ENCODE results near the gene ZNF324. TPM values are rescaled to one million over a fixed set of nuclear protein-coding genes. Genes with fewer than 3 reads are reported as not detected.

Gene ZNF324
- total RNA-seq: 10 to 100 TPM; 23.2 to 24.8 TPM
- 7.8 TPM for polyA plus RNA-seq (ENCODE audit: insufficient read depth, low read depth, low replicate concordance)
- long read RNA-seq, donor 1, partial matches to known transcripts: 0 of 3 reads
- long read RNA-seq, donor 1, other reads (novel, unspliced or antisense): 0 of 3 reads
- long read RNA-seq, donor 2, partial matches to known transcripts: 0 of 1 reads
- long read RNA-seq, donor 2, other reads (novel, unspliced or antisense): 0 of 1 reads

DNA sequence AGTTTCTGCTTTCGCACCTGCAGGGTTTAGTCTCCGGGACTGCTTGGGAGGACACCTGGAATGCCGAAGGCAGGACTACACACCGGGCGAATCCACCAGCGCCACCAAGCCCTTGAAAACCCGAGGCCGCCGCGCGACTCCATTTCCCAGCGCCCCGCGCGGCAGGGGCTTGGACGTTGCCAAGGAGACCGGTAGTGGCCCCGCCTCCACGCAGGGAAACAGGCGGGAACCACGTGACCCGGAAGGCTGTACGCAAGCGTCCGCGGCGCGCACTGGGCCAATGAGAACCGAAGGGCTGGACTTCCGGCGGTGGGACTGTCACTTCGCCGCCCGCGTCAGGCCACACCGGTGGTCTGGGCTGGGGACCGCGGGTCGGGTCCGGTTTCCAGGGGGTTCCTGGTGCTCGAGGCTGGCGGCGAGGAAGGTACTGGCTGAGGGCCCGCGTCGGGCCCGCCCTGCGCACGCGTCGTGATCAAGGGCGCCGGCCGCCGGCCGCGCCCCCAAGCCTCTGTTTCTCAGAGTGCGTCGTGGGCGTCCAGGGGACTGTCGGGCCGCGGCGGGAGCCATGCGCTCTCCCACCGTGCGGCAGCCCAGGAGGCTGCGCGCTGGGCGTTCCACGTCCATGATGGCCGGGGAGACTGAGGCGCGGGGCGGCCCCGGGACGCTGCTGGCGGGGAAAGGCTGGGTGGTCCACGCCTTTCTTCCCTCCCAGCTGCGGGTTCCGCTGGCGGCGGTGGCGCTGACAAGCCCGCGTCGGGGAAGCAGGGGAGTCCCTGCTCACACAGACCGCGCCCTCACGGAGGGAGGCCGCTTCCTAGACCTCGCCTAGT lies at the start of gene ZNF324:
Gene ZNF324 (plus strand): TSS at position 321 of the 830 bp plus-strand sequence. CDS start 2,106 bp downstream, outside the sequence.
- no peaks in the 10 kb centered on the region for H3K27me3 ChIP-seq
- H3K36me3 ChIP-seq (ENCODE audit: low read depth, missing control alignments): no peaks in the 10 kb centered on the region
- H3K4me1 ChIP-seq: peaks cover 9% of the 10 kb centered on the region
- TF ChIP-seq POLR2A (IDR thresholded peaks at IDR 0.05): no peak
- TF ChIP-seq, protein P1, sequence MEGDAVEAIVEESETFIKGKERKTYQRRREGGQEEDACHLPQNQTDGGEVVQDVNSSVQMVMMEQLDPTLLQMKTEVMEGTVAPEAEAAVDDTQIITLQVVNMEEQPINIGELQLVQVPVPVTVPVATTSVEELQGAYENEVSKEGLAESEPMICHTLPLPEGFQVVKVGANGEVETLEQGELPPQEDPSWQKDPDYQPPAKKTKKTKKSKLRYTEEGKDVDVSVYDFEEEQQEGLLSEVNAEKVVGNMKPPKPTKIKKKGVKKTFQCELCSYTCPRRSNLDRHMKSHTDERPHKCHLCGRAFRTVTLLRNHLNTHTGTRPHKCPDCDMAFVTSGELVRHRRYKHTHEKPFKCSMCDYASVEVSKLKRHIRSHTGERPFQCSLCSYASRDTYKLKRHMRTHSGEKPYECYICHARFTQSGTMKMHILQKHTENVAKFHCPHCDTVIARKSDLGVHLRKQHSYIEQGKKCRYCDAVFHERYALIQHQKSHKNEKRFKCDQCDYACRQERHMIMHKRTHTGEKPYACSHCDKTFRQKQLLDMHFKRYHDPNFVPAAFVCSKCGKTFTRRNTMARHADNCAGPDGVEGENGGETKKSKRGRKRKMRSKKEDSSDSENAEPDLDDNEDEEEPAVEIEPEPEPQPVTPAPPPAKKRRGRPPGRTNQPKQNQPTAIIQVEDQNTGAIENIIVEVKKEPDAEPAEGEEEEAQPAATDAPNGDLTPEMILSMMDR (IDR thresholded peaks at IDR 0.05): no peak
- peak; percentile 99 for DNase-seq
- H3K4me3 ChIP-seq: peak within 1 kb of the TSS; percentile 82 to 83
- peak within 1 kb of the TSS; percentile 32 to 73 for H3K27ac ChIP-seq
- intact Hi-C loops (cut with DNase I; ENCODE audit: low total_unique reads): no loop called here
- H3K9me3 ChIP-seq: no peaks in the 10 kb centered on the region
- WGBS, 2 donors: 0 to 1% methylated on average over 23 to 33 of the region's 92 CpGs

DNA sequence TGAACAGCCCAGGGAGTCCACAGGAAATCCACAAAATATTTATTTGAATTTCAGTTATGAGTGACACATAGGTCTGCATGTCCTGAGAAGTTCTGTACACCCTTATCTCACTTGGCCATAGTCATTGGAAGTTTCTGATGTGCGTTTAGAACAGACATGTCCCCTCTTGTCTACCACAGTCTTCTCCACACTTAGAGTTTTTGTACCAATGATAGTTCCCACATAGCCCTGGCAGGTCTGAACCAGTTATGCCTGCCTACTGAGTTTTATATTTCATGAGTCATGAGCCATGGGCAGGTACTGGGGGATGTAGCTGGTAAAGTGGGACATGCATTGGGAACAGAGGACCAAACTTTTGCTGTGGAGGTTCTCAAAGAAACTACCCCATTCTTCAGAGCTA lies 38.3 kb upstream of the ZNF324 start:
- H3K4me1 ChIP-seq: no peaks in the 10 kb centered on the region
- no peak for DNase-seq
- intact Hi-C loops (cut with DNase I; ENCODE audit: low total_unique reads): no loop called here
- H3K36me3 ChIP-seq (ENCODE audit: low read depth, missing control alignments): no peaks in the 10 kb centered on the region
- no peak overlapping the region for H3K4me3 ChIP-seq
- H3K9me3 ChIP-seq: peaks cover 3% of the 10 kb centered on the region
- TF ChIP-seq POLR2A (IDR thresholded peaks at IDR 0.05): no peak
- TF ChIP-seq, protein P1 (IDR thresholded peaks at IDR 0.05): no peak
- 58 to 94% methylated on average over 1 of the region's 1 CpG for WGBS, 2 donors
- no peaks in the 10 kb centered on the region for H3K27me3 ChIP-seq
- no peak overlapping the region for H3K27ac ChIP-seq

GRCh38 chr19:58429745-58430144 lies 37.1 kb upstream of the ZNF324 start:
- H3K4me3 ChIP-seq: no peak overlapping the region
- H3K27me3 ChIP-seq: no peaks in the 10 kb centered on the region
- peaks cover 3% of the 10 kb centered on the region for H3K9me3 ChIP-seq
- no peaks in the 10 kb centered on the region for H3K36me3 ChIP-seq (ENCODE audit: low read depth, missing control alignments)
- H3K27ac ChIP-seq: no peak overlapping the region
- DNase-seq: no peak
- intact Hi-C loops (cut with DNase I; ENCODE audit: low total_unique reads): no loop called here
- TF ChIP-seq, protein P1 (IDR thresholded peaks at IDR 0.05): no peak
- TF ChIP-seq POLR2A (IDR thresholded peaks at IDR 0.05): no peak
- no peaks in the 10 kb centered on the region for H3K4me1 ChIP-seq

DNA sequence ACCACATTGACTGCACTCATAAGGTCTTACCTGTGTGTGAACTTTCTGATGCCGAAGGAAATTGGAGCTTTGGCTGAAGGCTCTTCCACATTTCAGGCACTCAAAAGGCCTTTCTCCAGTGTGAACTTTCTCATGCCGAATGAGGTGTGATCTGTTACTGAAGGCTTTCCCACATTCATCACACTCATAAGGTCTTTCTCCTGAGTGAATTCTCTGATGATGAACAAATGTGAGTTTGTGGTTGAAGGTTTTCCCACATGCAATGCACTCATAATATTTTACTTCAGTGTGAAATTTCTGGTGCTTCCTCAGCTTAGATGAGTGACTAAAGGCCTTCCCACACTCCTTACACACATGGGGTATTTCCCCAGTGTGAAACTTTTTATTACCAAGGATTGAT lies 32.7 kb upstream of the ZNF324 start:
- TF ChIP-seq, protein P1 (IDR thresholded peaks at IDR 0.05): no peak
- no peak for TF ChIP-seq POLR2A (IDR thresholded peaks at IDR 0.05)
- 87 to 100% methylated on average over 2 of the region's 2 CpGs for WGBS, 2 donors
- no peaks in the 10 kb centered on the region for H3K36me3 ChIP-seq (ENCODE audit: low read depth, missing control alignments)

More for the DNA sequence above, 32.7 kb upstream of the ZNF324 start:
- Histone ChIP-seq H3K27ac (no peak overlapping the region), H3K4me3 (no peak overlapping the region), H3K27me3 (no peaks in the 10 kb centered on the region), H3K4me1 (peaks cover 3% of the 10 kb centered on the region), H3K9me3 (peaks cover 3% of the 10 kb centered on the region)
- intact Hi-C loops (cut with DNase I; ENCODE audit: low total_unique reads): no loop called here
- no peak for DNase-seq
